HEK293T (cell line): Measurements from ENCODE around the gene PPM1K.

Source experiments
- CTCF ChIA-PET: fragments of 350-600 bp; formaldehyde crosslinking; extraction: SDS; loops from one replicate; lab custom pipeline; 2021; ENCODE audit warnings: antibody characterized with exemption, inconsistent platforms; lab: Yijun Ruan, JAX
- POLR2A ChIA-PET: fragments of 350-600 bp; formaldehyde crosslinking; extraction: SDS; loops from one replicate; lab custom pipeline; 2020; ENCODE audit warnings: antibody characterized with exemption, inconsistent platforms; lab: Yijun Ruan, JAX
- DNase-seq: peaks from one replicate; pipeline ENCODE4 v3.0.0; 2012; ENCODE audit warnings: mixed read lengths; ENCODE audit errors: extremely low spot score
- ARNT ChIP-seq: fragments of 450-650 bp; IDR thresholded peaks from 2 replicates; pipeline ENCODE4 v1.6.1; 2017; ENCODE audit warnings: mild to moderate bottlenecking
- BHLHE40 ChIP-seq: fragments of 450-650 bp; IDR thresholded peaks from 2 replicates; pipeline ENCODE4 v1.6.1; 2016; ENCODE audit warnings: mild to moderate bottlenecking, moderate library complexity, borderline replicate concordance
- CTBP1 ChIP-seq: fragments of 450-650 bp; IDR thresholded peaks from 2 replicates; pipeline ENCODE4 v1.6.1; 2016; ENCODE audit warnings: borderline replicate concordance
- ELF4 ChIP-seq: fragments of 450-650 bp; IDR thresholded peaks from 2 replicates; pipeline ENCODE4 v1.6.1; 2017; ENCODE audit warnings: antibody characterized with exemption
- FOXA1 ChIP-seq: fragments of 450-650 bp; IDR thresholded peaks from 2 replicates; pipeline ENCODE4 v1.6.1; 2016; ENCODE audit warnings: mild to moderate bottlenecking
- FOXK2 ChIP-seq: fragments of 450-650 bp; IDR thresholded peaks from 2 replicates; pipeline ENCODE4 v1.6.1; 2016; ENCODE audit warnings: mild to moderate bottlenecking
- FOXM1 ChIP-seq: fragments of 450-650 bp; IDR thresholded peaks from 2 replicates; pipeline ENCODE4 v1.6.1; 2017; ENCODE audit warnings: mild to moderate bottlenecking, borderline replicate concordance
- HDGF ChIP-seq: fragments of 450-650 bp; IDR thresholded peaks from 2 replicates; pipeline ENCODE4 v1.6.1; 2017; ENCODE audit warnings: antibody characterized with exemption, borderline replicate concordance
- L3MBTL2 ChIP-seq: fragments of 450-650 bp; conservative IDR thresholded peaks from 2 replicates; pipeline ENCODE4 v1.6.1; 2016; ENCODE audit warnings: mild to moderate bottlenecking
- LEF1 ChIP-seq: fragments of 450-650 bp; IDR thresholded peaks from 2 replicates; pipeline ENCODE4 v1.6.1; 2017; ENCODE audit warnings: mild to moderate bottlenecking, borderline replicate concordance
- NFRKB ChIP-seq: fragments of 450-650 bp; IDR thresholded peaks from 2 replicates; pipeline ENCODE4 v1.6.1; 2016; ENCODE audit warnings: mild to moderate bottlenecking, moderate library complexity
- PKNOX1 ChIP-seq: fragments of 450-650 bp; IDR thresholded peaks from 2 replicates; pipeline ENCODE4 v1.6.1; 2016
- SP1 ChIP-seq: fragments of 450-650 bp; IDR thresholded peaks from 2 replicates; pipeline ENCODE4 v1.6.1; 2017
- SUZ12 ChIP-seq: fragments of 450-650 bp; IDR thresholded peaks from 2 replicates; pipeline ENCODE4 v1.6.1; 2016; ENCODE audit warnings: mild to moderate bottlenecking
- TARDBP ChIP-seq: fragments of 450-650 bp; IDR thresholded peaks from 2 replicates; pipeline ENCODE4 v1.6.1; 2016
- ZNF384 ChIP-seq: fragments of 450-650 bp; IDR thresholded peaks from 2 replicates; pipeline ENCODE4 v1.6.1; 2016

Gene PPM1K

DNA sequence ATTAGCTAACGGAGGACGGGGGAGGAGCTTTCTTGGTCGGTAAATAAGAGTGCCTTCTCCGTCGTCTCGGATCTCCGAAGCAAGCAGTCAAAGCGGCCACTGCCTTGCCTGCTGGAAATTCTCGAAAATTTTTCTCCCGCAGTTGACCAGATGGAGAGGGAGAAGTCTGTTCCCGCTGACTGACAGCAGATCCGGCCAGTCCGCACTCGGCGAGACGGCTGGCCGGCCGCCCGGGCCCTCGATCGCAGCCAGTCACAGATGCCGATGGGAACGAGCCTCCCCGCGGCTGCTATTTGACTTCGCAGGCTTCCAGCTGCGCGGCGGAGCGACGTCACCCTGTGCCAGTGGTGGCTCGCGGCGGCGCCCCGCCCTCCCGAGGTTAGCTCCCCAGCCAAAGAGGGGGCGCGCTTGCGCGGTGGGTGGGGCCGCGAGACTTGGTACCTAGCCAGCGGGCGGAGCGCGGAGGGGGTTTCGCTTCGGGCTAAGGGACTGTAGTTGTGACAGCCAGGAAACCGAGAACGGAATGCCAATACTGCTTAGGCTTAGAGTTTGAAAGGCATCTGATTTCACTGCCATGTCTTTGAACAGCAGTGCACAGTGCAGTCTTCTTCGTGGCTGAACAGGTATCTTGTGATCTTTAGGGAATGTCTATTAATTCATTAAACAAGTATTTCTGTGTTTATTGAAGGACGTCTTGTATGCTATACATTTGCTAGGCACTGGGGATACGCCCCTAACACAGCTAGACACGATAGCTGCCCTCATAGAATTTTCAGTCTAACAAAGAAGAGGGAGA, at the start of gene PPM1K:
Gene PPM1K, minus strand, starts transcription at position 123 of the 796 bp plus-strand sequence. CDS start 5,978 bp downstream, outside the sequence.
- ChIA-PET CTCF (no interaction called here), POLR2A (interaction anchor here (0.9 to 2.1 kb wide), 7 partner anchors 12 to 862 kb away, joined by 3 to 10 read pairs (median 4); partner anchors contain the start of genes NUDT9 and PYURF)
- TF ChIP-seq PKNOX1 (peak; percentile 99), HDGF (no peak)
- peak; percentile 92 for DNase-seq

GRCh38 chr4:88333741-88334405, 49.5 kb upstream of the PPM1K start:
- CTCF ChIA-PET, result no interaction called here

GRCh38 chr4:88327665-88328064, 43.3 kb upstream of the PPM1K start:
- ChIA-PET CTCF (no interaction called here), POLR2A (no interaction called here)
- DNase-seq, result no peak
- TF ChIP-seq LEF1 (no peak), ZNF384 (no peak), NFRKB (no peak), ARNT (no peak), TARDBP (no peak), ELF4 (no peak), PKNOX1 (no peak), FOXK2 (no peak), L3MBTL2 (no peak), HDGF (no peak), FOXM1 (no peak), FOXA1 (no peak)

More at GRCh38 chr4:88333741-88334405, 49.5 kb upstream of the PPM1K start:
- TF ChIP-seq CTBP1 (no peak), ELF4 (no peak), FOXM1 (no peak), PKNOX1 (no peak), TARDBP (no peak), SUZ12 (no peak)
- DNase-seq, result no peak
- POLR2A ChIA-PET, result no interaction called here

- no peak for DNase-seq
- POLR2A ChIA-PET, result no interaction called here
- CTCF ChIA-PET, result interaction anchor here (0.5 kb wide), 1 partner anchor 30 kb away, joined by 3 read pairs; no protein-coding TSS in a partner anchor
- TF ChIP-seq L3MBTL2 (no peak), BHLHE40 (no peak), PKNOX1 (no peak), LEF1 (no peak), HDGF (no peak), ELF4 (no peak)
These were observed 36.5 kb upstream of the PPM1K start for GRCh38 chr4:88320780-88321373.

GRCh38 chr4:88320224-88320779, 35.9 kb upstream of the PPM1K start:
- POLR2A ChIA-PET, result no interaction called here
- TF ChIP-seq NFRKB, result no peak
- TF ChIP-seq HDGF, result no peak
- no peak for TF ChIP-seq CTBP1
- TF ChIP-seq LEF1, result no peak
- TF ChIP-seq ZNF384, result no peak
- no peak for TF ChIP-seq FOXK2
- no peak for TF ChIP-seq TARDBP
- no peak for TF ChIP-seq SP1
- no peak for TF ChIP-seq ARNT
- no peak for TF ChIP-seq BHLHE40
- no peak for TF ChIP-seq ELF4
- no peak for TF ChIP-seq FOXM1
- TF ChIP-seq FOXA1, result no peak
- TF ChIP-seq L3MBTL2, result no peak
- no peak for TF ChIP-seq SUZ12
- TF ChIP-seq PKNOX1, result no peak
- CTCF ChIA-PET, result interaction anchor here (0.5 kb wide), 1 partner anchor 30 kb away, joined by 3 read pairs; no protein-coding TSS in a partner anchor
- no peak for DNase-seq
